ENCODE results near the gene LAMA4.

The LAMA4 gene

DNA sequence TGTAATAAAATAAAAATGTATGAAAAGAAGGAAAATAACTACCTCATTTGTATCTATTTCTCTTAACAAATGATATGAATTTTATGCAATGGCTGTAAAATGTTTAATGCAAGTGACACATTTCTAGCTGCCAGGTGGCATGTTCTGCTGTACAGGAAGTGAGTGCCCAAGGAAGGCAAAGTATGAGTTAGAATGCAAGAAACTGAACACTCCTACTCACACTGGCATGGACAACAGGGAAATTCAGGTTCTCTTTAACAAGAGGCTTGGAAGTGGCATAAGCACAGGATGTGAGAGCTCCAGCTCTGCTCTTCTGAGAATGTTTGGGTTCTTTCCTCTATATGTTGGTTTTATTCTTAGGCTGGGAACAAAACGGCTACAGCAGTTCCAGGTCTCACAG lies 20.4 kb upstream of the LAMA4 start:
- DNase-seq (ENCODE audit: low read depth in 2 of 3, low spot score in 1 of 3), result no peak

DNA sequence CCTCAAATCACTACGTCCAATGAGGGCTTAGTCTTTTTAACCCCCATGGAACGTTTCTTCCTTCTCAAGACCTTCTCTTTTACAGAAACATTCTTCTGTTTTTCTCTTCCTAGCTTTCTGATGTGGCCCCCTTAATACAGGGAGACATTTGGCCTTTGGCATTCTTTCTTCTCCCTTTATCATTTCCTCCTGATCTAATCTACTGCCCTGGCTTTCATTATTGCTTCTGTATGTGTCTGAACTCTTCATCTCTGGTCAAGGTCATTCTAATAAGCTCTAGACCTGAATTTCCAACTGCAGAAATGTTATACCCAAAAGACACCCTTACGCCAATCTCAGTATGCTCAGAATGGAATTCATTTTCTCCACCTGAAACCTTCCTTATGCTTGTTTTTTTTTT lies 18.4 kb upstream of the LAMA4 start:
- DNase-seq (ENCODE audit: low read depth in 2 of 3, low spot score in 1 of 3), result no peak

DNA sequence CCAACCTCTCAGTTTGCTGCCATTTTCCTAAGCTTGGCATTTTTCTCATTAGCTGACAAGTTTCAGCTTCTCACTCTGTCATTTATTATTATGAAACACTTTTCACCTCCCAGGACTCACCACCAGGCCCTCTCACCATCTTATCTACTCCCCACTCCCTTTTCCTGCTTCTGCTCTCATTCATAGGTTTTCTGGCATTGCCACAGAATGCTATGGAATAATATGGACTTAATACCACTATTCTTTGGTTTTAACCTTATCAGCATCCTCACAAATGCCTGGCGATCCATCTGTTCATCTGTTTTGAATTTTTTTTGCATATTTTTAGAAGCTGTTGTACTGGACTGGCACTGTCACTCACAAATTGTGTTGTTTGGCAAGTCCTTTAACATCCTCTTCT lies 16.4 kb upstream of the LAMA4 start:
- no peak for DNase-seq (ENCODE audit: low read depth in 2 of 3, low spot score in 1 of 3)

DNA sequence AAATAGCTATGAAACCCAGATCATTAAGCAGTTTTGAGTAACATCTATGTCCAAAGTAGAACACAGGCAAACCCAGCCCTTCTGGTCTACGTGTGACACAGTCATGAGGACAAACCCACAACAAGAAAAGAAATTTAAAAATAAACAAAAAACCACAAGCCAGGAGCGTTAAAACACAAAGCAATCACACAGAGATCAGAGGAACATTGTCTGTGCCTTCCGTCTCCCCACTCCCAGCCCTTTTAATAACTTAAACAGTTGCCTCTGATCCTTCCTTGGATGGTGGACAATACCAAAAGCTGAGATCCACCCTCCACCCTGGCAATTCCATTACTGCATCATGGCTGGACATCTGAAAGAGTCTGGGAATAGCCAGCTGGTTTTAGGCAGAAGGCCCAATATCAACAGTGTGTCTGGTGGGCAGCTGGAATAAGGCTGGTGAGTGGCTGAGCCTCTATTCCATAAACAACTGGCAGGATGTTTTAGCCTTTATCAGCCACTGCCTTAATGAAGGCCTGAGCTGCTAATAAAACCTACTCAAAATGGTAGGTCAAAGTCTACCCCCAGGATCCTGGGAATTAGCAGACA lies 15.7 kb upstream of the LAMA4 start:
- no peak for DNase-seq (ENCODE audit: low read depth in 2 of 3, low spot score in 1 of 3)

DNA sequence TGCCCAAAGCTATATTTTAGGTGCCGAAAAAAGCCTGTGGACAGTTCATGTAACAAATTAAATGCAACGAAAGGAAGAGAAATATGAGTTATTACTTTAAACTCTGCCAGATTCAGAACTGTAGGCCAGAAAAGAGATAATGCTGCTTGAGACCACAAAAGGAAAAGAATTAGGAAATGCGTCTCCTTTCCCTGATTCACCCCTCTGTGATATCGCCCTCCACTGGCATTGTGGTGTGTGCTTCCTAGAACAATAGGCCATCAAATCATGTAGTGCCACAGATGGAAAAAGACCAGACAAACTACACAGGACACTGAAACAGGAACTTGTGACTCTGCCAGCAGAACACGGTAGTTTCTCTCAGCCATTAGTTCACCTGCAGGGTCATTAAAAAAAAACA lies 14.7 kb upstream of the LAMA4 start:
- DNase-seq (ENCODE audit: low read depth in 2 of 3, low spot score in 1 of 3), result no peak

DNA sequence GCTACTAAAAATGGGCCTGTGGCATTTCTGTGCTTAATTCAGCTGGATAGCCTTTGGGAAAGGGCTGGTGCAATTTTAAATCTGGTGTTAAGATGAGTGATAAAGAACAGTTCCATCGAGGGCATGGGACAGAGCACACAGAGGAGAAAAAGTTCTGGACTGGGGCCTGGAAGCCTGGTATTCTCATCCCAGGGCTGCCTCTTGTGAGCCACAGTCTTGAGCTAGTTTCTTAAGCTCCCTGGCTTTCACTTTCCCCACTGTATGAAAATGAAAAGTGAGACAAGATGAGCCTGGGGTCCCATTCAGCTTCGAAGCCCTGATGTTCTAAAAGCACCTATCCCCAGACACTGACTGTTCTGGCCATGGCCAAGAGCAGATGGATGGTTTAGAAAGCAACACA lies 14.3 kb upstream of the LAMA4 start:
- DNase-seq (ENCODE audit: low read depth in 2 of 3, low spot score in 1 of 3), result no peak

DNA sequence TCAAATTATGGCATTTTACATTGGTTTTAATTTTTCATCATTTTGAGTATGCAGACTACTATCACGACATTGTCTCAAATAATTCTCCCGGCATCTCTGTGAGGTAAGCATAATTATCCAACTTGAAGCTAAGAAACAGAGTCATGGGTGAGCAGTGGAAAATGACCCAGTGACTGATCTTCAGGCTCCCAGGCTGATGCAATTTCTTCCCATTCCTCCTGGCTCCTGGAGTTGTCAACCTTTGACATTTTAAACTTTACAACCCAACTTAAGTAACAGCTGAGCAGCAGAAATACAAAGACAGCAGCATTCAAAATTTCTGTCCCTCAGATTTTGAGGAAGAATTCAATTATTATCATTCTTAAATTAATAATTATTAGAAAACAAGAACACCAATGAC lies 13.7 kb upstream of the LAMA4 start:
- DNase-seq (ENCODE audit: low read depth in 2 of 3, low spot score in 1 of 3), result no peak

DNA sequence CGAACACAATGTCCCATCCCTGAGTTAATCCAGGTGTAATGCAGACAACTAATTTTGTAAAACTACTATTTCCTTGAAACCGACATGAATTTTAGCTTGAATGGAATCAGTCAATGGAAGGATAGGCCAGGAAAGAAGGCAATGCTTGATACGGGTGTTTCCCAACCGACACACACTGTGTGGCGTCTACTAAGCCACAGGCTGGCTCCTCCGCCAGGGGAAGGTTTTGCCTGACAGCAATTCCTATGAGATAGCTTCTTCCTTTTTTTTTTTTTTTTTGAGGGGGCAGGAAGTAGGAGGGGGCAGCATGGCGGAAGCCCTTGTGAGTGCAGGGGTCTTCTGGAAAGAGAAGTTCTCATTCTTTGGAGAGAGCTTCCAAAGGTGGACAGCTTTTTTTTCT lies 12.0 kb upstream of the LAMA4 start:
- DNase-seq (ENCODE audit: low read depth in 2 of 3, low spot score in 1 of 3), result no peak

DNA sequence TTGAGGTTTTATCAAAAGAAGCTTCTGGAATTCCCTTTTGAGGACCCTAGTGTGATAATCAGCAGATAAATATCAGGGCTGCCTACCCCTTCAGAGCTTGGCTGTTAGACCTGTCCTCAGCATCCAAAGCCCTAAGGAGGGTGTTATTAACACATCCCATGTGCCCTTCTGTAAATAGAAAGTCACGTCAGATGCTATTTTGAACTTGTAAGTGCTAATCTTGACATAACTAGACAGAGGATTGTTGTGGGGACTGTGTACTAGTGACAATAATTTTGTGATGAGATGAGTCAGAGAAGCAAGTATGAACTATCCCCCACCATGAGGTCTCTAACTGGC lies 4.9 kb upstream of the LAMA4 start:
- DNase-seq (ENCODE audit: low read depth in 2 of 3, low spot score in 1 of 3), result no peak

DNA sequence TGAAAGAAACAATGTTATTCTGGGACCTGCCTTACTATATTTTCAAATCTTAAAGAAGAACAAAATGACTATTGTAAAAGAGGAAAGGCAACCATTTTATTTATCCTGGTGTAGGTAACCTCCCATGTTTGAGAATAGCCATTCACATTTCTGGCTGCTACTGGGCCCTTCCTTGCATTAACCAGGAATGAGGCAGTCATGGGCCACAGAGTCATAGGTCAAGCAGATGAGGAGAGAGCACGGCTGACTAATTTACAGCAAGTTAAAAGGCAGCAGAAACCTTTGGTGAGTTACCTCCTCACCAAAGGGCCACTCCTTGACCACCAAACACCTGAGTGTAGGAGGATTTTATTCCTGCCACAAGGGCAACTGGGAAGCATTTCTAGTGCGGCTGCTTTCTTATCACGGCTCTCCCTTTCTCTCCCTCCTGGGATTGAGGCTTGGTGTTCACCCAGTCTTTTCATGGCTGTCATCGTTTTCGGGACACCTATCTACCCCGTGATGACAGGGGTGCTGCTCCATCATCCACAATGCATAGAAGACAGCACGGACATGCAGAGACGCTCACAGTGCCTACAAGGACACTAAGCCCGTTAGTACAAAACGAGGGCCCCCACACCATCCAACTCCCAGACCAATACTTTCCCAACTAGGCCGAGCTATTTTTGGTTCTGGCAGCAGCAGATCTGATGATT lies 4.4 kb upstream of the LAMA4 start:
- no peak for DNase-seq (ENCODE audit: low read depth in 2 of 3, low spot score in 1 of 3)

DNA sequence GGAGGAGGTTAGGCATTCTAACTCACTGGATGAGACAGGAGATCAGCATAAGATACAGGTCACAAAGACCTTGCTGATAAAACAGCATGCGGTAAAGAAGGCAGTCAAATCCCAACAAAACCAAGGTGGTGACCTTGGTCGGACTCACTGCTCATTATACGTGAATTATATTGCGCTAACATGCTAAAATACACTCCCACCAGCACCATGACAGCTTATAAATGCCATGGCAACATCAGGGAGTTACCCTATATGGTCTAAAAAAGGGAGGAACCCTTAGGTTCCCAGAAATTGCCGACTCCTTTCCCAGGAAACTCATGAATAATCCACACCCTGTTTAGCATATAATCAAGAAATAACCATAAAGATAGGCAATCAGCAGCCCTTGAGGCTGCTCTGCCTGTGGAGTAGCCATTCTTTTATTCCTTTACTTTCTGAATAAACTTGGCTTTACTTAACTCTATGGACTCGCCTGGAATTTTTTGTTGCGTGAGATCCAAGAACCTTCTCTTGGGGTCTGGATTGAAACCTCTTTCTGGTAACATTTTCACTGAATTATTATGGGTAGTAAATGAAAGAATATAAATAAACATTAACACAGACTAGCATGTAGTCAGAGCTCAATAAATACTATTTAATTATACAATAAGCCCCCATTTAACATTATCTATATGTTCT lies 3.0 kb upstream of the LAMA4 start:
- no peak for DNase-seq (ENCODE audit: low read depth in 2 of 3, low spot score in 1 of 3)

DNA sequence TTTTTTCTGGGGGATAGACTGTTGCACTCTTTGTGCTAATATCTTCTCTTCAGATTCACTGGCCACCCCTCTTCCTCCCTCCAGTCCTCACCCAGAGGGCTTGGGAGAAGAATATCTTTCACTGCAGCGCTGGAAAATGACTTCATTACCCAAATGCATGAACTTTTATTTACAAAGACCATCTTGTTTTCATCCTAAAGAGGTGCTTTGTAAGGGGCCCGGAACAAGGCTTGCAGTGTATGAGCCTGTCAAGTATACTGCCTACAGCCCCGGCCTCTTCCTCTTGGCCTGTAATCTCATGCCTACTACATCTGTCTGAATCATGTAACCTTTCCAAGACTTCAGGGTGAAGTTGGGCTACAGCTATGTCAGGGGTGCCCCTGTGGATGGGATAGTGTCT lies 554 bp upstream of the LAMA4 start:
- no peak for DNase-seq (ENCODE audit: low read depth in 2 of 3, low spot score in 1 of 3)

DNA sequence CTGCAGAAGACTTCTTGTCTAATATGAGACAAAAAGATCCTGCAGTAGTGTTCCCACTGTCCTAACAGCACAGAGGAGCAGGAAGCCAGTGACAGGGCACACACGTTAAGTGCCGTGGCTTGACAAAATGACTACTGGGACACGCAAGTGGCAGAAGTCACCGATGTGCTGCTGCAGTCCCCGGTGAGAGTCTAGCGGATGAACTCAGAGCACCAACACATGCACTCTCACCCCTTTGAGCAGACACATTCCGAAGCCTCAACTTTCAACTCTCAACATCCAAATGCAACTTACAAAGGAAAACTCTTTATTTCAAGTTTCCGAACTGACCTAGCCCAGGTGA lies 898 bp downstream of the LAMA4 start:
- DNase-seq (ENCODE audit: low read depth in 2 of 3, low spot score in 1 of 3), result no peak

DNA sequence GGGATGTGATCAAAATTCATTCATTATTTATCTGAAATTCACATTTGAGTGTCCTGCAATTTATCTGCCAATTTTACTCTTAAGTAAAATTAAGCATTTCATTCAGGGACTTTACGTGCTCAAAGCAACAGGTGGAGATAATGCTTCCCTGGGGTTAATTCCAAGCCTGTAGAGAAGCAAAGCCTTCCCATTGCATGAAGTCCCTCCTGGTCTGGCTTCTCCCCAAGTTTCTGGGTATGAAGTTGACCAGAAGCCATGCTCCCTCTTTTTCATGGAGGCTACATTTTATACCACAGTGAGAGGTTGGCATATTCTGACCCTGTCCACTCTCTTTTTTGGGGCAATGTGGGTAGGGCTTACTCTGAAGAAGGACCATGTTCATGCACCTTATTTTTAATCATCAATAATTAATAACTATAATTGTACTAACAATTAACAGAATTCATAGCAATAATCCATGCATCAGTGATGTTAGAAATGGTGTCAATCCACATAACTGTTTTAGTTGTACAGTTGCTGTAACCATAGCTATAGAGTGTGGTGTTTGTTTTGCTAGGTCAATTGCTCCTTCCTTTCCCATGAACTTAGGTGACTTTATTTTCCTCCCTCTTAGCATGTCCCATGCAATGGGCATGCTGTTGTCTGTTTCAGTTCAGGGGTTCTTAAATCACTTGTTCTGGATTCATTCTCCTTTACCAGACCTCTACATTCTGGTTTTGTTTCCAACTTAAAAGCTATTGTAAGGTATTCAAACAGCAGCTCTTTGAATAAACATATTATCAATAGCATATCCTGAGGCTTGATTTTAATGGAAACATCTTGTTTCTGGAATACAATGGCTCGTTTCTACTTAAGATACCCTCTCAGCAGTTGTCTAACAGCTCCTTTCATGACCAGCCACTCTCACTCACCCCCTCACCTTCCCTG lies 1.5 kb downstream of the LAMA4 start:
- DNase-seq (ENCODE audit: low read depth in 2 of 3, low spot score in 1 of 3), result no peak

DNA sequence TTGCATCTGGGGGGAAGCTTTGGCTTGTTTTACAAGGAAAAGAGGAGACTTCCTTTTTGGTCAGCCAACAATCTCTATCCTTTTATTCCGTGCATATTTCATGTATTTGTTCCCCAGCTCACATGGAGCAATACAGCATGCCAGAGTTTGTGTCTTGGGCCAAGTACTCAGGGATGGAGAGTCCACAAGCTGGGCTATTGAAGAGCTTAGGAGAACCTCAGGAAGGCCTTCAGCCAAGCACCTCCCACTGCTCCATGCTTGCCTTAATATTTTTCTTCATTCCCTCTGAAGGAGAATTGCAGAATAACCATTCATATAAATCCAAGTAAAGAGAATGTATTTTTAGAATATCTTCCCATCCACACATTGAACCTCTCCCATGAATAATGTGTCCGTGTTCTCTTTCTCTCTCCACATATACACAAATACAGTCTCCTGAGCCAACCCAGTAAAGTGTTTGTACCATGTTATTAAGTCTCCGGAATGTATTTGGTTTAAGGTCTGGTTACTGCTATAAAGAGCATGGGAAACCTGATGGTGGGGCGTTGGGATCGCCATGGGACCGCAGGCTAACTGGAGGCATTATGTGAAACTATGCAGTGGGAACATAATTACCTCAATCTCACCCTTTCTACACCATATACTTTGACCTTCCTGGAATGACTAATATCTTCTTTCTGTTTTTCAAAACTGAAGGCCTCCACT lies 3.0 kb downstream of the LAMA4 start:
- no peak for DNase-seq (ENCODE audit: low read depth in 2 of 3, low spot score in 1 of 3)

DNA sequence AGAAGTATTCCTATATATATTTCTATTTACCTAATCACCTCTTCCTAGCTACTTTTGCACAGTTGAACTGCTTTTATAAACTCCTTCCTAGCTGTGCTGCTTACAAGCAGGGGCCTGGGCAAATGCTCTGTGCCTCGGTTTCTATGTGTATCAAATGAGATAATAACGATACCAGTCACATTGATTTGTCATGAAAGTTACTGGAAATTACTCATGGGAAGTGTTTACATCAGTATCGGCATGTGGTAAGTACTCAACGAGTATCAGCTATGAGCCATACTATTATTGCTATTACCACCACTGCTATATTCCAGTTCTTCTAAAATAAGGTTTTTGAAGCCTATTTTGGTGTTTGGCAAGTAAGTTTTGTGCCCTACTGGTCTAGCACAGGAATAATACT lies 4.9 kb downstream of the LAMA4 start:
- DNase-seq (ENCODE audit: low read depth in 2 of 3, low spot score in 1 of 3), result no peak

DNA sequence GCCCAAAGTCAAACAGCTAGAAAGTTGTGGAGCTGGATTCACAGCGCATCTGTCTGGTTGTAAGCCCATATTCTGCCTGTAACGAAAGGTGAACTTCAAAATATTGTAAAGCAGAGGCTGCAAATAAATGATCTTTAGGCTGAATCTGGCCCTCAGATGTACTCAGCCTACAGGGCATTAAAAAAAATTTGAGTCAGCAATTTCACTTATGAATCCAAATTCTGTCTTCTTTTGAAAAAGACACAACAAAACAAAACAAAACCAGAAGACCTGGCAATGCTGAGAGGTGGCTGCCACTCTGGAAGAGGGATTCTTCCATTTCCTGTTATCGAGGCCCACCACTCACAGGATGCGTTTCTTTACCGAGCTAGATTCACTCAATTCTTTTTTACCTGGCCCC lies 7.1 kb downstream of the LAMA4 start:
- DNase-seq (ENCODE audit: low read depth in 2 of 3, low spot score in 1 of 3), result no peak

DNA sequence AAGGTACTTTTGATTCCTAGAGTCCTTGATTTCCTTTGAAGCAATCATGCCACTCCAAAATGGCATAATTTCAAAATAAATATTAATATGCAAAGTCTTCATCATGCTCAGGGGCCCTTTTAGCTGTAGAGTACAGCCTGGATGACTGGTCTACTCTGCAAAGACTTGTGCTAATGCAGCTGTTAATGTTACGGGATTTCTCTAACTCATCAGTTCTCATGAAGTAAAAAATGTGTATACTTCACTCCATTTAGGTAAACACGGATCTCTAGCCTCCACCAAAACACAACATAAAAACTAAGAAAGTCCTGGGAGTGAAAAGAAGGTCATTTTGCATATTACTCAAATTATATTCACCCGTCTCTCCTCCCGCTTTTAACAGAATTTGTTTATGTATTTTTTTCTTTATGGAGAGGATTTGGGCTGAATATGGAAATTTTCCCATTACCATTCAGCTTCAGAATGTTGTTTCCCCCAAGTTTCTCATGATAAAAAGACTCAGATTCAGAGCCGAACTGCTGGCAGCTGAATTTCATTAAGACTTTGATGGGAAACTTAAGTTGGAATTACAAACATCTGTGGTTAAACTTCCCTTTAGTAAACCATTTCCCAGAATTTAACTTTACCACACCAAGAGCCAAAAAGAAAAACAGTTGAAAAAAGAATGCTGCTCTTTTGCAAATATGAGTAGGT lies 8.7 kb downstream of the LAMA4 start:
- no peak for DNase-seq (ENCODE audit: low read depth in 2 of 3, low spot score in 1 of 3)

DNA sequence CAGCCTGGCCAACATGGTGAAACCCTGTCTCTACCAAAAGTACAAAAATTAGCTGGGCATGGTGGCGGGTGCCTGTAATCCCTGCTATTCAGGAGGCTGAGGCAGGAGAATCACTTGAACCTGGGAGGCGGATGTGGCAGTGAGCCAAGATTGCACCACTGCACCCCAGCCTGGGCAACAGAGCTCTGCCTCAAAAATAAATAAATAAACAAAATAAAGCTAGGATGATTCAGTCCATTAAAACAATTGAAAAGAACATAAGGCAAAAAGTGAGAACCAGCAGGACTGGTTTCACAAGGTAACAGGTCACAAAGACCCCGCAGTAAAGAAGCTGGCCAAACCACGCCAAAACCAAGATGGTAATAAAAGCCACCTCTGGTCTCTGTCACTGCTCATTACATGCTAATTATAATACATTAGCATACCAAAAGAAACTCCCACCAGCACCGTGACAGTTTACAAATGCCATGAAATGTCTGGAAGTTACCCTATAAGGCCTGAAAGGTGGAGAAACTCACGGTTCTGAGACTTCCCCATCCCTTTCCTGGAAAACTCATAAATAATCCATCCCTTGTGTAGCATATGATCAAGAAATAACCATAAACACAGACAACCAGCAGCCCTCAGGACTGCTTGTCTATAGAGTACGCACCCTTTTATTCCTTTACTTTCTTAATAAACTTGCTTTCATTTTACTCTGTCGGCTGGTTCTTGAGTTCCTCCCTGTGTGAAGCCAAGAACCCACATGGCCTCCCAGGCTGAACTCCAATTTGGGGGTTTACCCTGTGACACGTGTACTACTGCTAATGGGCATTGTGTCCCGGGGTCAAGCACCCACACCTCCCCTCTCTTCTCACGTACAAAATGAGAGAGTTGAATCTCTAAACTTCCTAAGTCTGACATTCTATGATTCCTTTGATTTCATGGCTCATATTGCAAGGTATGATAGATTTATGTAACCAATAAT lies 10.2 kb downstream of the LAMA4 start:
- DNase-seq (ENCODE audit: low read depth in 2 of 3, low spot score in 1 of 3), result no peak

All from stimulated activated CD4-positive, alpha-beta T cell treated with anti-CD3 and anti-CD28 coated beads, Interleukin-12 subunit alpha, Interleukin-12 subunit beta, amount 100 ng/mL, for 48 hours (primary cell).